HG03060 (cell line): ENCODE data around the gene PAK1IP1.
"Not testable (repeated sequence)": the region's sequence is repeated elsewhere in the genome, so short reads cannot be mapped to it uniquely, and the experiment has no call there.

Source experiments
- ATAC-seq: cut with Tn5 transposase; IDR thresholded peaks from one replicate; pipeline ENCODE4 v1.9.1; 2021; ENCODE audit warnings: low read depth, moderate number of reproducible peaks; ENCODE audit not compliant: unreplicated experiment

The PAK1IP1 gene

DNA sequence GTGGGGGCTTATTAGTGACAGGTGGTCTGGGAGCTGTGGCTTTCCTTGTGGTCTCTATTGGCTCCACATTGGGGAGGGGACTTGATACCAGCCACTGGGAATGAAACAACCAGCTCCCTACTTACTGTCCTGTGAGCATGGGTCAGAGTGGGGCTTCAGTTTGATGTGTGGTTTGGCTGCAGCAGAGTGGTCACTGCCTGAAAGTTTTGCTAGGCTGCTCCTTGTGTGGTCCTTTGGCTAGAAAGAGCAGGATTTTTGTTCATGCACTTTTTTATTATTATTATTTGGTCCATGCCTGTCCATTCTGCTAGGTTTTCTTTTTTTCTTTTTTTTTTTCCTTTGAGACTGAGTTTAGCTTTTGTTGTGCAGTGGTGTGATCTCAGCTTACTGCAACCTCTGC lies 45.3 kb downstream of the PAK1IP1 start:
- ATAC-seq, result no peak

DNA sequence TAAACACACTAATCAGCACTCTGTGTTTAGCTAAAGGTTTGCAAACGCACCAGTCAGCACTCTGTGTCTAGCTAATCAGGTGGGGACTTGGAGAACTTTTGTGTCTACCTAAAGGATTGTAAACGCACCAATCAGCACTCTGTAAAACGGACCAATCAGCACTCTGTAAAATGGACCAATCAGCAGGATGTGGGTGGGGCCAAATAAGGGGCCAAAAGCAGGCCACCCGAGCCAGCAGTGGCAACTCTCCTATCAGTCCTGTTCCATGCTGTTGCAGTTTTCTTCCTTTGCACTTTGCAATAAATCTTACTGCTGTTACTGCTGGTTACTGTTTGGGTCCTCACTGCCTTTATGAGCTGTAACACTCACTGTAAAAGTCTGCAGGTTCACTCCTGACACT lies 46.9 kb downstream of the PAK1IP1 start:
- ATAC-seq, result not testable (repeated sequence)

DNA sequence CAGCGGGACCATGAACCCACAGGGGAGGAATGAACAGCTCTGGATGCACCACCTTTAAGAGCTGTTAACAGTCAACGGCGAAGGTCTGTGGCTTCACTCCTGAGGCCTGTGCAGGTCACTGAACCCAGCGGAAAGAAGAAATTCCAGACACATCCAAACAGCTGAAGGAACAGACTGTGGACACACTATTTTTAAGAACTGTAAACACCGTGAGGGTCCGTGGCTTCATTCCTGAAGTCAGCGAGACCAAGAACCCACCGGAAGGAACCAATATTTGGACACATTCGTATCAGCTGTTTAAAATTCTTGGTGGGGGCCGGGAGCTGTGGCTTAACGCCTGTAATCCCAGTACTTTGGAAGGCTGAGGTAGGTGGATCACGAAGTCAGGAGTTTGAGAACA lies 47.5 kb downstream of the PAK1IP1 start:
- no peak for ATAC-seq

DNA sequence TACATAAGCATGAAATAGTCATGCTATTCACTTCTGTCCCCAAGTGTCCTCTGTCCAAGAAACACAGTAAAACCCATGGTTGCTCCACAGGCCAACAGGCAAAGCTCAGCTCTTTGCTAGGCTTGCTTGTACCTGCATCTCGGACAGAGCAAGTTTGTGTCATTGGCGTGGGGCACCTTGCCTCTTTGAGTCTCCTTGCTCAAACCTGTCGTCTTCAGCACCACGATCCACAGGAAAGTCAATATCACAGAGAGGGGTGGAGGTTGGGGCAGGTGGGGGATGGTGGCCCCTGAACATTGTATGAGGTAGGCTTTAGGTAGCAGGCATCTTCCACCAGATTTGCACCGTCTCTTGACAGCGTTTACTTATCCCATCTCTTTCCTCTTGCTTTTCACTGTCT lies 48.7 kb downstream of the PAK1IP1 start:
- no peak for ATAC-seq

- ATAC-seq, result no peak
These were observed 50.3 kb downstream of the PAK1IP1 start for GRCh38 chr6:10745116-10745515.

GRCh38 chr6:10746915-10747250 lies 52.1 kb downstream of the PAK1IP1 start:
- no peak for ATAC-seq

DNA sequence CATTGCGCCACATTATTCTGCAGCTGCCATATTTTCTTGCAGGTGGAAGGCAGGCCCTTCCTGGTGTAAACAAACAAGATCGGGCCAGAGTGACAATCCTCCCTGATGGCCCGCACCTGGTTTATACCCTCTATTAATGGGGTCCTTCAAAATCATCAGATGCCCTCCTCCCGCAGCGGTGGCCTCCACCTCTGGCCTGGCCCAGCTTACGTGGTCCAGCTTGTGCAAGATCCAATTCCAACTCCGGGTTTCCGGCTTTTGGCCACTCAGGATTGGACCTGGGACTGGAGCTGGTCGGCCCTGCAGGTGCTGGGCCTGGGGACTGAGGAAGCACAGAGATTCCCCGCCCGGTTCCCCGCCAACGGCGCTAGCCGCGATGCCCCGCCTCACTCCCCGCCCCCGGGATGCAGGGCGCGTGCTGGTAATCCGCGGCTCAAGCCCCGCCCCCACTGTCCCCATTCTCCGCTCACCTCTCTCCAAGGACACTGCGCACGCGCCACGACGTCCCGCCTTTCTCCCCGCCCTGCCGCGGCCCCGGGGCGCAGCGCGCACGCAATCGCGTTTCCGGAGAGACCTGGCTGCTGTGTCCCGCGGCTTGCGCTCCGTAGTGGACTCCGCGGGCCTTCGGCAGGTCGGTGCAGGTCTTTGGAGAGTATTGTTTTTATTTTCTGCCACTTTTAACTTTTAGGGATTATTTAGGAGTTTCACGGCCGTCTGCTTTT lies 52.6 kb downstream of the PAK1IP1 start, which contains the start of gene TMEM14B:
TMEM14B (plus strand) TSS at position 555 of the 722 bp plus-strand sequence. CDS start 1,441 bp downstream, outside the sequence.
- peak; percentile 88 for ATAC-seq

- ATAC-seq, result no peak
These were observed 55.0 kb downstream of the PAK1IP1 start for GRCh38 chr6:10749734-10750133.

DNA sequence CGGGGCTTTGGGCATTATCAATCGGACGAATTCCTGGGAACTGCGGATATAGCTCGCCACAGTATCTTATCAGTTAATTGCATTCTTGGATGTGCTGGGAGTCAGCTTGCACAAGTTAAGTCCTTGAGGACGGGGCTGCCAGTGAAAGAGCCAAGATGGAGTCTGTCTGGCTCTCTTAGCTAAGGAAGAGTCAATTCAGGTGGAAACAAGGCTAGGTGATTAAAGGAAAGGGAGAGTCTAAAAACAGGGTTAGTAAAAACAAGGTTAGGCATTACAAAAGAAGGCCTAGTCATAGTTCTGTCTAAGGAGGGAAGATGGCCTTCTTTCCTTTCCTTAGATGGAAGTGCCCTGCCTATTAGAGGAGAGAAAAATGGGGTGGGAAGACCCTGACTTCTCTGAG lies 55.8 kb downstream of the PAK1IP1 start:
- not testable (repeated sequence) for ATAC-seq

DNA sequence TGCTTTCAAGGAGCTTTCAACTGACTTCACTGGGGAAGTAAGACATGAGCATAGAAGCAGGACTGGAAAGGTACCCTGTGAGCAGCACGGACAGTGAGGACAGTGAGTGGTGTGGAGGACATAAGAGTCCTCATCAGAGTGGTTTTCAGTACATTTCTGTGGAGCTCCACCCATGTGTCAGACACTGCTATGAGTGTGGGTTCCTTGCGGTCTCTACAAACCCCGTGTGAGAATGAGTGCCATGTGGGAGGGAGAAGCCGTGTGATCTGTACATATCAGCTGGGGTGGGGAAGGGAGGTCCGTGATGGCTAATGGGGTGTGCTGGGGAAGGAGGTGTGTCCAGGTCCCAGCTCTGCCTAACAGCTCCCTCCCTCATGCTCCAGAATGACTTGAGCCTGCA lies 57.0 kb downstream of the PAK1IP1 start:
- not testable (repeated sequence) for ATAC-seq

DNA sequence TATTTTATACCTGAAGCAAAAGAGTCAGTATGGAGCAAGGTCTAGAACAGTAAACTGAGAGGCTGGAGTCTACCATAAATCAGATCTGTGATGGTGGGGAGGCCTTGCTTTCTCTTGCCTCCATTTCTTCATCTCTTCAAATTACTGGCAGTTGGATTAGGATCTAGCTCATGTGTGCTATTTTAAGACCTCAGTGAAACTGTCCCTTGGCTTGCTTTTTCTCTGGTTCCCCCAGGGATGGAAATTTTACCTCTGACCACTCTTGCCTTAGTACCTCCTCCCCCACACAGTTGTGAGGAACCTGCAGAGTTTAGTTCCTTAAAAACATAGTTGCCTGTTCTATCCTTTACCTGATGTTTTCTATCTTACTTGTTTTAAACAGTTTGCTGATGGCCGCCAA lies 61.3 kb downstream of the PAK1IP1 start:
- no peak for ATAC-seq
